GM13977 (cell line): ENCODE data around the gene SENP6.

ENCODE experiments used
- DNase-seq: peaks from one replicate; pipeline ENCODE4 v3.0.0; 2012; ENCODE audit warnings: low spot score
- in situ Hi-C: fragments of 300-500 bp; cut with MboI; formaldehyde crosslinking; loops from one replicate; pipeline ENCODE4 v1.12.0; 2022; ENCODE audit warnings: low sequenced_read_pairs, low pct_unique_long_range_greater_than_20kb, mixed read lengths, inconsistent platforms; ENCODE audit not compliant: unreplicated experiment
- TF ChIP-seq, protein P1 (sequence below): IDR thresholded peaks from 2 replicates; pipeline ENCODE4 v1.5.1; 2012; ENCODE audit warnings: mild to moderate bottlenecking, control low read depth; ENCODE audit not compliant: insufficient read depth; ENCODE audit errors: extremely low read depth, missing control alignments

SENP6 gene

DNA sequence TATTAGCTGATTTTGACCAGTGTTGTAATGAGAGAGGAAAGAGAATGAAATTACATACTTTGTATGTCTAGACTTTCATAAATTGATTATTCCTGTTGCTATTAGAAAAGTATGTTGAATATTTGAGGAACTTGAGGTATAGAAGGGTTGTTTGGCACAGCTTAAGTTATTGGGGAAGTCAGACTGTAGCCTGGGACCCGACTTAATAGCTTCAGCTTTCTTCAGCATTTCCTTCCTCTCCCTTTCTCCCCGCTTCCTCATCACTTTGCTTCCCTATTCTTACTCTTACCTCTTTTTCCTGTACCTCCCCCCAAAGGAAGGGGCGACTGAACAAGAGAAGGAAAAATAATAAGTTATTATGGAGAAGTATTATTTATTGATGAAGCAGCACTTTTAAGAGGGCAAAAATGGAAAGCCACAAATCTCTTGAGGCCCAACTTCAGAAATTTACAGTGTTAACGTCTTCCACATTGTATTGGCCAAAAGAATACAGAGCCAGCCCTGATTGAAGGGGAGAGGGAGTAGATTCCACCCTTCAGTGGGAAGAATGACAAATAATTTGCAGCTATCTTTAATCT, 7.4 kb downstream of the SENP6 start:
- TF ChIP-seq, protein P1, sequence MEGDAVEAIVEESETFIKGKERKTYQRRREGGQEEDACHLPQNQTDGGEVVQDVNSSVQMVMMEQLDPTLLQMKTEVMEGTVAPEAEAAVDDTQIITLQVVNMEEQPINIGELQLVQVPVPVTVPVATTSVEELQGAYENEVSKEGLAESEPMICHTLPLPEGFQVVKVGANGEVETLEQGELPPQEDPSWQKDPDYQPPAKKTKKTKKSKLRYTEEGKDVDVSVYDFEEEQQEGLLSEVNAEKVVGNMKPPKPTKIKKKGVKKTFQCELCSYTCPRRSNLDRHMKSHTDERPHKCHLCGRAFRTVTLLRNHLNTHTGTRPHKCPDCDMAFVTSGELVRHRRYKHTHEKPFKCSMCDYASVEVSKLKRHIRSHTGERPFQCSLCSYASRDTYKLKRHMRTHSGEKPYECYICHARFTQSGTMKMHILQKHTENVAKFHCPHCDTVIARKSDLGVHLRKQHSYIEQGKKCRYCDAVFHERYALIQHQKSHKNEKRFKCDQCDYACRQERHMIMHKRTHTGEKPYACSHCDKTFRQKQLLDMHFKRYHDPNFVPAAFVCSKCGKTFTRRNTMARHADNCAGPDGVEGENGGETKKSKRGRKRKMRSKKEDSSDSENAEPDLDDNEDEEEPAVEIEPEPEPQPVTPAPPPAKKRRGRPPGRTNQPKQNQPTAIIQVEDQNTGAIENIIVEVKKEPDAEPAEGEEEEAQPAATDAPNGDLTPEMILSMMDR, result no peak
- in situ Hi-C loops, result no loop called here
- no peak for DNase-seq

DNA sequence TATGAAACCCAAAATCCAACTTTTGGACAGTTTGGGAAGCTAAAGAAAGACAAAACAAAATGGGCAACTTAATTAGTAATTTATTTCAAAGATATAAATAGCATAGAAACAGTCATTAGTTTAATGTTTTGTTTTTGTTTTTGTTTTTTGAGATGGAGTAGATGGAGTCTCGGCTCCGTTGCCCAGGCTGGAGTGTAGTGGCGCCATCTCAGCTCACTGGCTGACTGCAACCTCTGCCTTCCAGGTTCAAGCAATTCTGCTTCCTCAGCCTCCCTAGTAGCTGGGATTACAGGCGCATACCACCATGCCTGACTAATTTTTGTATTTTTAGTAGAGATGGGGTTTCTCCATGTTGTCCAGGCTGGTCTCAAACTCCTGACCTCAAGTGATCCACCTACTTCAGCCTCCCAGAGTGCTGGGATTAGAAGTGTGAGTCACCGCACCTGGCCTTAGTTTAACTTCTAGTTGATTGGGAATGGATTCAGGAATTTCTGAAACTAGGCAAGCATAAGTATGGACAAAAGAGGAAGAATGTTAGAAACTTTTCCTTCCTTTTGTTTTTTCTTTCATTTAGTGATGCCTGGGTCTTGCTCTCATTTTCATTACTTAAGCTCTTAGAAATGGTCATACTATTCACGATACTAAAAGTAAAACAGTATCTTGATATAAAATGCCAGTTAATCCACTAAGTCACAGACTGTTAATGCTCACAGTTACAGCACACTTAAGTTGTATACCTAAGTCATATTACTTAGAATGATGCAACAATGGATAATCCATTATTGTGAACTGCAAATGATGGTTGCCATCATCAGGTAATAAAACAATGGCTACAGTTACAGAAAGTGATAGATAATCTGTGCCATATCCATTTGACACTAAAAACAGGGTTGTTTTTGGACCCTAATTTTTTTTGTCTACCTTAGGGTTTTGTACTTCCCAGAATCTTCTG, 8.2 kb downstream of the SENP6 start:
- in situ Hi-C loops, result no loop called here
- TF ChIP-seq, protein P1, result no peak
- no peak for DNase-seq

DNA sequence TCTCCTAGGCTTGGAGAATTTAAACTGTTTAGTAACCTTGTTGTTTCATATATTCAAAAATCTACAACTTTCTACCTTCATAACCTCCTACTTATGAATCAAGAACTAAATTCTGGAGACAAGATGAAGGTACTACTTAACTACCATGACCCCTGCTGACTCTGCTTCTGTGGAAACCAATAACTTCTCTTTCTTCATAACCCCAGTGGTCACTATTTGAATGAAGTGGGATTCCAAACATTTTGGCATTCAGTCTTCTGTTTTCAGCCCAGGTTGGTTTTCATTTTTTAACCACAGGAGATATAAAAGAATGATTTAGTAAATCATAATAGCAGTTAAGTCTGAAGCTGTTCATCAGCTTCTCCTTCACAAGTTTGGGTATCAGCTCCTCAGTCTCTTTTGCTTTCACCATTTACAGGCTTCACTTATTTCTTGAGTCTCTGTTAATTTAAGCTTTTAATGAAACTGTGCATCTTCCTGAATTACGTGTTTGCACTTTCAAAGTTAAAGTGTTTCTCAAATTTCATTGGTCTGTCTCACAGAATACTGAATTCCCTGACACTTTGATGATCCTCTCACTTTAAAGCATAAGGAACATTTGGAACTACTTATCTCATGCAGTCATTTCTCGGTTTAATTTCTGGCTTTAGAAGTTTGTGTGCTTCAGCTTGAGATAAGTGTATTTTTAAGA, 9.5 kb downstream of the SENP6 start:
- no peak for DNase-seq
- TF ChIP-seq, protein P1, result no peak
- in situ Hi-C loops, result no loop called here

DNA sequence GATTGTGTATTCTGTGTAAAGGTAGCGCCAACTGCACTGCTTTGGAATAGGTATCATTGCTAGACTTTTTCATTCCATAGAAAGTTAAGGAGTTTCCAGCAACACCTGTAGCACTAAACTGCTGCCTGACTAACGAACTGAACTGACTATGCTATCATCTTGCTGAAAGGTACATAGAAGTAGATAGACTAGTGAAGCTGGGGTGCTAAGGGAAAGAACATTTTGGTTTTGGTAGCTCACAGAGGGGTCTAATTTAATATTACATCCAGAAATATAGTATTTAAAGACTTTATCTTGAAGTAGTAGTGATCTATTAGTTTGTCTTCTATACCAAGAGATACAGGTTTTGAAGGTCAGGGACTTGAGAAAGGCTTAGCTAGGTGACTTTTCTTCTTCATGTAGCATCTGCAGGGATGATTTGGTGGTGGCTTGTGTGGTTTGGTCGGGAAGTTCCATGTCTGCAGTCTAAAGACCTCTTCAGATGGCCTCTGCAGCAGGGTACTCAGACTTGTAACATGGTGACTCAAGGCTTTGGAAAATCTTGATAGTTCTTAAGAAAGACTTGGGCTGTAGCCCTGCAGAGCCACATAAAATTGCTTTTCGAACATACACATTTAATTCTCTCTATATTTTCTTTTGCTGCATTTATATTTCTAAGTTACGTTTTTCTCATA, 10.2 kb downstream of the SENP6 start:
- DNase-seq, result no peak
- TF ChIP-seq, protein P1, result no peak
- in situ Hi-C loops, result no loop called here

DNA sequence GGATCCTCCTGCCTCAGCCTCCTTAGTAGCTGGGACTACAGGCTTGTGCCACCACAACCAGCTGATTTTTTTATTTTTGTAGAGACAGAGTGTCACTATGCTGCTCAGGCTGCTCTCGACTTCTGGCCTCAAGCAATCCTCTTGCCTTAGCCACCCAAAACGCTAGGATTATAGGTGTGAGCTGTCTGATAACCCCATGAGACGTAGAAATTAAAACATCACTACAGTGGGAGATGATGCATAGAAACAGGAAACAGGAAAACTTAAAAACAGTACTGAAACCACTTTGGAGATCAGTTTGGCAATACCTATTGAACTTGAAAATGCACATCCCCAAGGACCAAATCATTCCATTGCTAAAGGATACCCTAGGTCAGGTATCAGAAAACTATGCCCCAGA, 10.8 kb downstream of the SENP6 start:
- no peak for DNase-seq
- in situ Hi-C loops, result no loop called here
- TF ChIP-seq, protein P1, result no peak

DNA sequence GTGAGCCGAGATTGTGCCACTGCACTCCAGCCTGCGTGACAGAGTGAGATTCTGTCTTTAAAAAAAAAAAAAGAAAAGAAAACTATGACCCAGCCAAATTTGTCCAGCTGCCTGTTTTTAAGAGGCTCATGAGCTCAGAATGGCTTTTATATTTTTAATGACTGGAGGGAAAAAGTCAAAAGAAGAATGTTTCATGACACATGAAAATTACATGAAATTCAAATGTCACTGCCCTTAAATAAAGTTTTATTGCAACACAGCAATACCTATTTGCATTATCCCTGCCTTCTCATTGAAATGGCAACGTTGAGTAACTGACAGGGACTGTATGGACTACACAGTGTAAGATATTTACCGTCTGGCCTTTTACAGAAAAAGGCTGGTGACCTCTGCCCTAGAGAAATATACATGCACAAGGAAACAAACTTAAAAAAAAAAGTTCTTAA, 11.4 kb downstream of the SENP6 start:
- in situ Hi-C loops, result no loop called here
- TF ChIP-seq, protein P1, result no peak

More for the DNA sequence above, 11.4 kb downstream of the SENP6 start:
- no peak for DNase-seq
